WI38 (cell line): Measurements from ENCODE around the gene ETS1.

Experiments
- H3K4me3 ChIP-seq: 2 replicates; pipeline ENCODE4 v1.5.1; 2011; ENCODE audit warnings: low read depth, mild to moderate bottlenecking, control low read depth, low read length
- TF ChIP-seq, protein P1 (sequence below): IDR thresholded peaks from 2 replicates; pipeline ENCODE4 v1.5.1; 2012; ENCODE audit warnings: low read depth, mild to moderate bottlenecking, control low read depth, low read length

Gene ETS1

GRCh38 chr11:128488471-128488870 lies 98.9 kb downstream of the ETS1 start:
- TF ChIP-seq, protein P1, sequence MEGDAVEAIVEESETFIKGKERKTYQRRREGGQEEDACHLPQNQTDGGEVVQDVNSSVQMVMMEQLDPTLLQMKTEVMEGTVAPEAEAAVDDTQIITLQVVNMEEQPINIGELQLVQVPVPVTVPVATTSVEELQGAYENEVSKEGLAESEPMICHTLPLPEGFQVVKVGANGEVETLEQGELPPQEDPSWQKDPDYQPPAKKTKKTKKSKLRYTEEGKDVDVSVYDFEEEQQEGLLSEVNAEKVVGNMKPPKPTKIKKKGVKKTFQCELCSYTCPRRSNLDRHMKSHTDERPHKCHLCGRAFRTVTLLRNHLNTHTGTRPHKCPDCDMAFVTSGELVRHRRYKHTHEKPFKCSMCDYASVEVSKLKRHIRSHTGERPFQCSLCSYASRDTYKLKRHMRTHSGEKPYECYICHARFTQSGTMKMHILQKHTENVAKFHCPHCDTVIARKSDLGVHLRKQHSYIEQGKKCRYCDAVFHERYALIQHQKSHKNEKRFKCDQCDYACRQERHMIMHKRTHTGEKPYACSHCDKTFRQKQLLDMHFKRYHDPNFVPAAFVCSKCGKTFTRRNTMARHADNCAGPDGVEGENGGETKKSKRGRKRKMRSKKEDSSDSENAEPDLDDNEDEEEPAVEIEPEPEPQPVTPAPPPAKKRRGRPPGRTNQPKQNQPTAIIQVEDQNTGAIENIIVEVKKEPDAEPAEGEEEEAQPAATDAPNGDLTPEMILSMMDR = no peak
- no peak overlapping the region for H3K4me3 ChIP-seq

DNA sequence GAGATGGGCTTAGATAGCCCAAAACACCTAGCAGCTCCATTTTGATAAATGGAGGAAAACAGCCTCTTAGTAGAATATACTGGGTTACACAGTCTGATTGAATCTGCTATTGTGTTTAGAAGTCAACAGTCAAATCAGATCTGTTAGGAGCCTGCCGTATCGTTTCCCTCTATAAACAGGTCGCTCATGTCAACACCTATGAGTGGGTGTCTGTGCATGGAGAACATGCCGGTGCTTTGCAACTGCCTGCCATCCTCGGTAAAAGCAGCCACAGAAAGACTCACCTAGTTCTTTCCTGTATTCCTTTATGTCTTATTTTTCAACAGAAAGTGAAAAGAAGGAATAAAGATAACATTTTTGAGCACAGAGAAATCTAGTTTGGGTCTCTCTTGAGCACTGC lies 99.4 kb downstream of the ETS1 start:
- H3K4me3 ChIP-seq = no peak overlapping the region
- TF ChIP-seq, protein P1 = no peak

DNA sequence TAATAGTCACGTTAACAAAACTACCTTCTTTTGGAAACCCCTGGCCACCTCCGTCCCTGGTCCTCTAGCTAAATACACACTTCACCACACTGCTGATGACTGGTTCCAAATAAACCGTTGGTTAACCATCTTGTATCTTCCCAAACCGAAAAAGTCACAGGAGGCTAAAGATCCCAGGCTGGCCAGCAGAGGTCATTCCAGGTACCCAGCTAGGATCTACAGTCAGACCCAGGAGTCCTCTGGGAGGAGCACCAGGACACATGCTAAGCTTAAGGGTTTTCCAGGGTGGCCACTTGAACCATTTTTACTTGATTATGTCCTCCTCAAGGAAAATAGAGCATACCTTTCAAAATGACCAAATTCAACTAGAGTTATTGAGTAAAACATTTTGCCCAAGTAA lies 103.2 kb downstream of the ETS1 start:
- TF ChIP-seq, protein P1 = no peak
- H3K4me3 ChIP-seq = no peak overlapping the region

- H3K4me3 ChIP-seq = no peak overlapping the region
- TF ChIP-seq, protein P1 = no peak
Measured at GRCh38 chr11:128483211-128483788, 104.1 kb downstream of the ETS1 start.

GRCh38 chr11:128482512-128483191 lies 104.7 kb downstream of the ETS1 start:
- TF ChIP-seq, protein P1 = no peak
- H3K4me3 ChIP-seq = no peak overlapping the region

GRCh38 chr11:128482092-128482491 lies 105.3 kb downstream of the ETS1 start:
- H3K4me3 ChIP-seq = no peak overlapping the region
- TF ChIP-seq, protein P1 = no peak

DNA sequence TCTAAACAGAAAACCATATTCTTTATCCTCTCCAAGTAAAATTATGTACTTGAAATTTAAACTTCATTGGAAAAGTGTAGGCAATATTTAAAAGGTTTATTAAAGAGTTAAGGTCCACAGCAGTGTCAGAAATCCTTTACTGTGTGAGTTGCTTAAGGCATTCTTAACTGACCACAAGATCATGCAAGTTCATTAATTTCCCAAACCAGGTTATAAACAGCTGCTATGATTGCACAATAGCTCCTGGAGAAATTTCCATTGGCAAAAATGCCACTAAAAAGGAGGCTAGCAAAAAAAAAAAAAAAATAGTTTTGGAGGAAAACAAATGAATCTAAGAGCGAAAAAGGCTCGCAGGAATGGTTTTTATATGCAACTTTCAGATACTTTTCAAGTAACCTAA lies 106.2 kb downstream of the ETS1 start:
- H3K4me3 ChIP-seq = no peak overlapping the region
- TF ChIP-seq, protein P1 = no peak
